ENCODE measurements around the gene EIF4G1. TPM values are rescaled to one million over a fixed set of nuclear protein-coding genes. Genes with fewer than 3 reads are reported as not detected.

Gene EIF4G1
- polyA plus RNA-seq, 1 donor from 2014 or later = 66.9 TPM

DNA sequence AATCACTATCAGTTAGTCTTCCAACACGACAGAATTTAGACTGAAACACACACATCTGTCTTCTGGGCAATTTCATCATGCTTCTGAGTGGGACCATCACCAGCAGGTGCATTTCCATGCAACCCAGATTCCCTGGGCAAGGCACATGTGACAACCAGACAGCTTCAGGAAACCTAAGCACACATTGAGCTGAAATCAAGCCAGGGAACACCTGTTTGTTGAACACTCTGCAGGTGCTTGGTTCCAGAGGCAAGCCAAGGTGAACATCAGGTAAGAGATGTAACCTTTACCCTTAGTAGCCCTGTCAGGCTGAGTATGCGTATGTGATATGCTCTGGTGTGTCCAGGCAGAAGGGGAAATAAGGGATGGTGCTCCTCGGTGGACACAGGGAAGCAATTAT is 18.6 kb upstream of the EIF4G1 start:
- H3K9ac ChIP-seq (ENCODE audit: low read length) = no peak overlapping the region
- no peak overlapping the region for H2AFZ ChIP-seq (ENCODE audit: low read depth, low read length)
- H4K20me1 ChIP-seq (ENCODE audit: insufficient read depth) = no peaks in the 10 kb centered on the region
- no peaks in the 10 kb centered on the region for H3K27me3 ChIP-seq (ENCODE audit: insufficient read depth, low read depth, low read length)
- no peaks in the 10 kb centered on the region for H3K9me3 ChIP-seq (ENCODE audit: low read length)
- no peak overlapping the region for H3K27ac ChIP-seq (ENCODE audit: low read length)
- H3K4me2 ChIP-seq (ENCODE audit: low read length) = no peak overlapping the region
- no peaks in the 10 kb centered on the region for H3K36me3 ChIP-seq (ENCODE audit: insufficient read depth, low read length)
- no peaks in the 10 kb centered on the region for H3K9me2 ChIP-seq (ENCODE audit: insufficient read depth, low read length)
- no peaks in the 10 kb centered on the region for H3F3A ChIP-seq (ENCODE audit: insufficient read depth, low read length, poor library complexity, severe bottlenecking)
- no peak for TF ChIP-seq RAD21 (conservative IDR thresholded peaks at IDR 0.05)
- TF ChIP-seq, protein P1, sequence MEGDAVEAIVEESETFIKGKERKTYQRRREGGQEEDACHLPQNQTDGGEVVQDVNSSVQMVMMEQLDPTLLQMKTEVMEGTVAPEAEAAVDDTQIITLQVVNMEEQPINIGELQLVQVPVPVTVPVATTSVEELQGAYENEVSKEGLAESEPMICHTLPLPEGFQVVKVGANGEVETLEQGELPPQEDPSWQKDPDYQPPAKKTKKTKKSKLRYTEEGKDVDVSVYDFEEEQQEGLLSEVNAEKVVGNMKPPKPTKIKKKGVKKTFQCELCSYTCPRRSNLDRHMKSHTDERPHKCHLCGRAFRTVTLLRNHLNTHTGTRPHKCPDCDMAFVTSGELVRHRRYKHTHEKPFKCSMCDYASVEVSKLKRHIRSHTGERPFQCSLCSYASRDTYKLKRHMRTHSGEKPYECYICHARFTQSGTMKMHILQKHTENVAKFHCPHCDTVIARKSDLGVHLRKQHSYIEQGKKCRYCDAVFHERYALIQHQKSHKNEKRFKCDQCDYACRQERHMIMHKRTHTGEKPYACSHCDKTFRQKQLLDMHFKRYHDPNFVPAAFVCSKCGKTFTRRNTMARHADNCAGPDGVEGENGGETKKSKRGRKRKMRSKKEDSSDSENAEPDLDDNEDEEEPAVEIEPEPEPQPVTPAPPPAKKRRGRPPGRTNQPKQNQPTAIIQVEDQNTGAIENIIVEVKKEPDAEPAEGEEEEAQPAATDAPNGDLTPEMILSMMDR (IDR thresholded peaks at IDR 0.05; ENCODE audit: poor library complexity, severe bottlenecking) = no peak
- TF ChIP-seq, protein P2, sequence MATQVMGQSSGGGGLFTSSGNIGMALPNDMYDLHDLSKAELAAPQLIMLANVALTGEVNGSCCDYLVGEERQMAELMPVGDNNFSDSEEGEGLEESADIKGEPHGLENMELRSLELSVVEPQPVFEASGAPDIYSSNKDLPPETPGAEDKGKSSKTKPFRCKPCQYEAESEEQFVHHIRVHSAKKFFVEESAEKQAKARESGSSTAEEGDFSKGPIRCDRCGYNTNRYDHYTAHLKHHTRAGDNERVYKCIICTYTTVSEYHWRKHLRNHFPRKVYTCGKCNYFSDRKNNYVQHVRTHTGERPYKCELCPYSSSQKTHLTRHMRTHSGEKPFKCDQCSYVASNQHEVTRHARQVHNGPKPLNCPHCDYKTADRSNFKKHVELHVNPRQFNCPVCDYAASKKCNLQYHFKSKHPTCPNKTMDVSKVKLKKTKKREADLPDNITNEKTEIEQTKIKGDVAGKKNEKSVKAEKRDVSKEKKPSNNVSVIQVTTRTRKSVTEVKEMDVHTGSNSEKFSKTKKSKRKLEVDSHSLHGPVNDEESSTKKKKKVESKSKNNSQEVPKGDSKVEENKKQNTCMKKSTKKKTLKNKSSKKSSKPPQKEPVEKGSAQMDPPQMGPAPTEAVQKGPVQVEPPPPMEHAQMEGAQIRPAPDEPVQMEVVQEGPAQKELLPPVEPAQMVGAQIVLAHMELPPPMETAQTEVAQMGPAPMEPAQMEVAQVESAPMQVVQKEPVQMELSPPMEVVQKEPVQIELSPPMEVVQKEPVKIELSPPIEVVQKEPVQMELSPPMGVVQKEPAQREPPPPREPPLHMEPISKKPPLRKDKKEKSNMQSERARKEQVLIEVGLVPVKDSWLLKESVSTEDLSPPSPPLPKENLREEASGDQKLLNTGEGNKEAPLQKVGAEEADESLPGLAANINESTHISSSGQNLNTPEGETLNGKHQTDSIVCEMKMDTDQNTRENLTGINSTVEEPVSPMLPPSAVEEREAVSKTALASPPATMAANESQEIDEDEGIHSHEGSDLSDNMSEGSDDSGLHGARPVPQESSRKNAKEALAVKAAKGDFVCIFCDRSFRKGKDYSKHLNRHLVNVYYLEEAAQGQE (IDR thresholded peaks at IDR 0.05; ENCODE audit: borderline replicate concordance) = no peak
- TF ChIP-seq POLR2AphosphoS5 (IDR thresholded peaks at IDR 0.05) = no peak
- TF ChIP-seq EP300 (conservative IDR thresholded peaks at IDR 0.05; ENCODE audit: poor library complexity, severe bottlenecking) = no peak
- TF ChIP-seq MXI1 (conservative IDR thresholded peaks at IDR 0.05; ENCODE audit: poor library complexity, severe bottlenecking) = no peak
- TF ChIP-seq SMC3 (conservative IDR thresholded peaks at IDR 0.05; ENCODE audit: poor library complexity) = no peak
- TF ChIP-seq EZH2 (IDR thresholded peaks at IDR 0.05; ENCODE audit: borderline replicate concordance, insufficient read depth, low read length, poor library complexity, severe bottlenecking) = no peak
- peaks cover 15% of the 10 kb centered on the region for H3K79me2 ChIP-seq (replicated peaks; ENCODE audit: insufficient read depth, low read length)
- no peak overlapping the region for H3K4me3 ChIP-seq (ENCODE audit: low read length)

DNA sequence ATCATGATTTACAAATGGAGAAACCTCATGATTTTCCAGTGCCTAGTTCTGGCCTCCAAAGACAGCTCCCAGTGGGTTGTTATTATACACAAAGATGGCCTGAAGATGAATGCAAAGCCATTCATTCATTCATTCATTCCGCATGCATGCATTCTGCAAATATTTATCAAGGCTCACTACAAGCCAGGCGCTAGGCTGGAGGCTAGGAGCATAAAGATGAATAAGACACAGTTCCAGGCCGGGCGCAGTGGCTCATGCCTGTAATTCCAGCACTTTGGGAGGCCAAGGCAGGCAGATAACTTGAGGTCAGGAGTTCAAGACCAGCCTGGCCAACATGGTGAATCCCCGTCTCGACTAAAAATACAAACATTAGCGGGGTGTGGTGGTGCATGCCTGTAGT is 17.8 kb upstream of the EIF4G1 start:
- no peaks in the 10 kb centered on the region for H3K9me2 ChIP-seq (ENCODE audit: insufficient read depth, low read length)
- H3K36me3 ChIP-seq (ENCODE audit: insufficient read depth, low read length) = no peaks in the 10 kb centered on the region
- H3K9ac ChIP-seq (ENCODE audit: low read length) = no peak overlapping the region
- H3K27ac ChIP-seq (ENCODE audit: low read length) = no peak overlapping the region
- H3K27me3 ChIP-seq (ENCODE audit: insufficient read depth, low read depth, low read length) = no peaks in the 10 kb centered on the region
- no peaks in the 10 kb centered on the region for H3F3A ChIP-seq (ENCODE audit: insufficient read depth, low read length, poor library complexity, severe bottlenecking)
- no peak overlapping the region for H2AFZ ChIP-seq (ENCODE audit: low read depth, low read length)
- H3K4me2 ChIP-seq (ENCODE audit: low read length) = no peak overlapping the region
- H3K9me3 ChIP-seq (ENCODE audit: low read length) = no peaks in the 10 kb centered on the region
- H3K4me3 ChIP-seq (ENCODE audit: low read length) = no peak overlapping the region
- peaks cover 21% of the 10 kb centered on the region for H3K79me2 ChIP-seq (replicated peaks; ENCODE audit: insufficient read depth, low read length)
- H4K20me1 ChIP-seq (ENCODE audit: insufficient read depth) = no peaks in the 10 kb centered on the region
- TF ChIP-seq MXI1 (conservative IDR thresholded peaks at IDR 0.05; ENCODE audit: poor library complexity, severe bottlenecking) (no peak), SMC3 (conservative IDR thresholded peaks at IDR 0.05; ENCODE audit: poor library complexity) (no peak), TAF1 (IDR thresholded peaks at IDR 0.05; ENCODE audit: low read depth) (no peak), EP300 (conservative IDR thresholded peaks at IDR 0.05; ENCODE audit: poor library complexity, severe bottlenecking) (no peak), POLR2AphosphoS5 (IDR thresholded peaks at IDR 0.05) (no peak)
- TF ChIP-seq, protein P2 (IDR thresholded peaks at IDR 0.05; ENCODE audit: borderline replicate concordance) = no peak

Measured in neural cell (in vitro differentiated cells).